MM.1S (cell line): ENCODE results near the gene LRIG3.

Experiments
- DNase-seq: peaks from one replicate; pipeline ENCODE4 v3.0.0-alpha.2; 2015
- H2AFZ ChIP-seq: fragments of 300-600 bp; sonication (generic); 2 replicates; pipeline ENCODE4 v1.6.0; 2016; ENCODE audit warnings: antibody characterized with exemption, low read length
- H3F3A ChIP-seq: fragments of 300-600 bp; sonication (generic); 2 replicates; pipeline ENCODE4 v1.6.1; 2016; ENCODE audit warnings: mild to moderate bottlenecking, antibody characterized with exemption, low read length, moderate library complexity, mixed read lengths; ENCODE audit not compliant: insufficient read depth
- H3K27ac ChIP-seq: fragments of 300-600 bp; sonication (generic); 2 replicates; pipeline ENCODE4 v1.5.1; 2016; ENCODE audit warnings: mild to moderate bottlenecking, low read length
- H3K27me3 ChIP-seq: fragments of 300-600 bp; sonication (generic); replicated peaks from 2 replicates; pipeline ENCODE4 v1.6.0; 2016; ENCODE audit warnings: low read length; ENCODE audit not compliant: insufficient read depth
- H3K36me3 ChIP-seq: fragments of 300-600 bp; sonication (generic); replicated peaks from 2 replicates; pipeline ENCODE4 v1.6.1; 2016; ENCODE audit warnings: mild to moderate bottlenecking, low read length, mixed read lengths; ENCODE audit not compliant: insufficient read depth
- H3K4me1 ChIP-seq: fragments of 300-600 bp; sonication (generic); 2 replicates; pipeline ENCODE4 v1.6.1; 2016; ENCODE audit warnings: low read length, mixed read lengths
- H3K4me2 ChIP-seq: fragments of 300-600 bp; sonication (generic); 2 replicates; pipeline ENCODE4 v1.6.0; 2016; ENCODE audit warnings: low read depth, low read length
- H3K4me3 ChIP-seq: fragments of 300-600 bp; sonication (generic); 2 replicates; pipeline ENCODE4 v1.5.1; 2016; ENCODE audit warnings: low read length, mixed read lengths
- H3K79me2 ChIP-seq: fragments of 300-600 bp; sonication (generic); 2 replicates; pipeline ENCODE4 v1.6.1; 2016; ENCODE audit warnings: mixed run types, low read length, mixed read lengths
- H3K9ac ChIP-seq: fragments of 300-600 bp; sonication (generic); 2 replicates; pipeline ENCODE4 v1.6.1; 2016; ENCODE audit warnings: low read length, mixed read lengths
- H3K9me2 ChIP-seq: fragments of 300-600 bp; sonication (generic); replicated peaks from 2 replicates; pipeline ENCODE4 v1.6.1; 2016; ENCODE audit warnings: mild to moderate bottlenecking, low read length, mixed read lengths; ENCODE audit not compliant: insufficient read depth
- H3K9me3 ChIP-seq: fragments of 300-600 bp; sonication (generic); replicated peaks from 2 replicates; pipeline ENCODE4 v1.6.1; 2016; ENCODE audit warnings: mild to moderate bottlenecking, low read length, mixed read lengths; ENCODE audit not compliant: insufficient read depth
- H4K20me1 ChIP-seq: fragments of 300-600 bp; sonication (generic); 2 replicates; pipeline ENCODE4 v1.6.1; 2016; ENCODE audit warnings: mild to moderate bottlenecking, low read length, moderate library complexity, mixed read lengths; ENCODE audit not compliant: insufficient read depth
- CTCF ChIP-seq: fragments of 300-600 bp; sonication (generic); IDR thresholded peaks from 2 replicates; pipeline ENCODE4 v1.5.1; 2016; ENCODE audit warnings: antibody characterized with exemption, low read length, mixed read lengths
- EZH2 ChIP-seq: fragments of 300-600 bp; sonication (generic); optimal IDR thresholded peaks from 2 replicates; pipeline ENCODE3; 2017; ENCODE audit warnings: low read depth, mild to moderate bottlenecking, antibody characterized with exemption, low read length, mixed read lengths
- EZH2phosphoT487 ChIP-seq: fragments of 300-600 bp; sonication (generic); IDR thresholded peaks from 2 replicates; pipeline ENCODE4 v1.6.1; 2018; ENCODE audit warnings: antibody characterized with exemption, low read length

LRIG3 gene

GRCh38 chr12:58893495-58893894 is 26.8 kb downstream of the LRIG3 start:
- Histone ChIP-seq H3K27ac (no peak overlapping the region), H2AFZ (no peak overlapping the region), H3K4me1 (no peaks in the 10 kb centered on the region), H3K9me3 (no peaks in the 10 kb centered on the region), H3K4me2 (no peak overlapping the region), H4K20me1 (no peaks in the 10 kb centered on the region), H3K4me3 (no peak overlapping the region), H3K9me2 (no peaks in the 10 kb centered on the region), H3K9ac (no peak overlapping the region), H3K79me2 (peaks cover 4% of the 10 kb centered on the region; the same call in 1 of the 2 replicates), H3K27me3 (no peaks in the 10 kb centered on the region), H3K36me3 (no peaks in the 10 kb centered on the region), H3F3A (no peaks in the 10 kb centered on the region)
- no peak for DNase-seq
- TF ChIP-seq CTCF: no peak
- TF ChIP-seq EZH2: no peak
- TF ChIP-seq EZH2phosphoT487: no peak

GRCh38 chr12:58889557-58889956 is 30.7 kb downstream of the LRIG3 start:
- no peaks in the 10 kb centered on the region for H3K36me3 ChIP-seq
- no peak overlapping the region for H3K4me2 ChIP-seq
- no peaks in the 10 kb centered on the region for H3F3A ChIP-seq
- H3K9me2 ChIP-seq: no peaks in the 10 kb centered on the region
- no peaks in the 10 kb centered on the region for H3K9me3 ChIP-seq
- no peak overlapping the region for H3K9ac ChIP-seq
- no peaks in the 10 kb centered on the region for H3K79me2 ChIP-seq
- no peaks in the 10 kb centered on the region for H3K27me3 ChIP-seq
- no peak overlapping the region for H3K4me3 ChIP-seq
- no peak overlapping the region for H2AFZ ChIP-seq
- no peaks in the 10 kb centered on the region for H3K4me1 ChIP-seq
- TF ChIP-seq EZH2 (no peak), CTCF (no peak), EZH2phosphoT487 (no peak)
- H4K20me1 ChIP-seq: no peaks in the 10 kb centered on the region
- DNase-seq: no peak
- H3K27ac ChIP-seq: no peak overlapping the region

GRCh38 chr12:58888131-58888783 is 32.0 kb downstream of the LRIG3 start:
- H3K9me2 ChIP-seq: no peaks in the 10 kb centered on the region
- no peaks in the 10 kb centered on the region for H3K79me2 ChIP-seq
- H3K27me3 ChIP-seq: no peaks in the 10 kb centered on the region
- no peaks in the 10 kb centered on the region for H3F3A ChIP-seq
- H3K27ac ChIP-seq: no peak overlapping the region
- TF ChIP-seq EZH2phosphoT487 (no peak), EZH2 (no peak), CTCF (no peak)
- no peaks in the 10 kb centered on the region for H3K36me3 ChIP-seq
- H3K9me3 ChIP-seq: no peaks in the 10 kb centered on the region
- no peak overlapping the region for H3K9ac ChIP-seq
- no peaks in the 10 kb centered on the region for H4K20me1 ChIP-seq
- no peak for DNase-seq
- no peak overlapping the region for H2AFZ ChIP-seq
- H3K4me2 ChIP-seq: no peak overlapping the region
- H3K4me3 ChIP-seq: no peak overlapping the region
- no peaks in the 10 kb centered on the region for H3K4me1 ChIP-seq
